T47D (cell line): ENCODE measurements around the gene TNRC18.
"Not testable (repeated sequence)": the region's sequence is repeated elsewhere in the genome, so short reads cannot be mapped to it uniquely, and the experiment has no call there.

Experiments
- DNase-seq, 2 experiments: peaks; one replicate each; pipeline versions ENCODE4 v3.0.0 to v3.0.0-alpha.2; 2011 to 2012; ENCODE audit warnings: low read depth in 1 of 2, low spot score in 1 of 2
- JUND ChIP-seq: IDR thresholded peaks from 2 replicates; pipeline ENCODE4 v1.6.1; 2012; ENCODE audit warnings: low read depth
- in situ Hi-C: cut with HindIII; loops from 2 replicates; pipeline ENCODE4 v1.10.0; 2016; ENCODE audit warnings: low sequenced_read_pairs, low pct_unique_long_range_greater_than_20kb

TNRC18 gene

DNA sequence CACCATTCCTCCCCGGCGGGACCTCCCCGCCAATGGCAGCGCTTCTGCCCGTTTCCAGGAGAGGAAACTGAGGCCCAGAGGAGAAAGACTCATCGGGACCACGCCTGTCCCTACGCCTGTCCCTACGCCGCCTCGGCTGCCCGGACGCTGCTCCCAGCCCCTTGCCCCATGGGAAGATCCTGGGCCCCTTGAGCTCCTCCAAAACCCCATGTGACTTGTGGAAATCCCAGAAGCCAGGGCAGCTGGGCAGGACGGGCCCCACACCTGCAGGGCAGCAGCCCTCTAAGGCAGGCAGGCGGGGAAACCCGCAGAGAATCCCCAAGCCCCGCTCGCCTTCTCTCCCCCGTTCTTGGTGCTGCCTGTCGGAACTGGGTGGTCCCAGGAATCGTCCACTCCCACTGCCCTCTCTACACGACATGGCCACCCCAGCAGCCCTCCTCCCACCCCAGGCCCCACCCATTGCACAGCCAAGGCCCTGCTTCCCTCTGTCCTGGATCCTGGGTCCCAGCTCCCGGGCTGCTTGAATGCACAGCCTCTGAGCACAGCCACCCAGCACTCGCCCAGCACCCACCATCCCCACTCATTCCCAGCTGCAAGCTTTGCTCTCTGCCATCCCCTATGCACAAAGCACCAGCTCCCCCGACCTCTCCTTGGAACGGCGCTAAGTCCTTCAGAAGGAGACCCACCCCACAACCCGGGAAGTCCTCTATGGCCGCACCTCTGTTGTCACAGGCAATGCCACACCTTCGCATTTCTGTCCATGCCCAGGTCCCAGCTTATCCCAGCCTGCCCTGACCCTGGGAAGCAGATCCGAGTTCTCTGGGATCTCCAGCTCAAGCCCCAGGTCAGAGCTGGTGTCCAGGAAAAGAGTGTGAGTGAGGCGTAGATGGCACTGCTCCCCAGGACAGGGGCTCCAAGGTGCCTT, 90.3 kb downstream of the TNRC18 start:
- DNase-seq, result no peak
- TF ChIP-seq JUND, result no peak
- in situ Hi-C loops, result no loop called here

DNA sequence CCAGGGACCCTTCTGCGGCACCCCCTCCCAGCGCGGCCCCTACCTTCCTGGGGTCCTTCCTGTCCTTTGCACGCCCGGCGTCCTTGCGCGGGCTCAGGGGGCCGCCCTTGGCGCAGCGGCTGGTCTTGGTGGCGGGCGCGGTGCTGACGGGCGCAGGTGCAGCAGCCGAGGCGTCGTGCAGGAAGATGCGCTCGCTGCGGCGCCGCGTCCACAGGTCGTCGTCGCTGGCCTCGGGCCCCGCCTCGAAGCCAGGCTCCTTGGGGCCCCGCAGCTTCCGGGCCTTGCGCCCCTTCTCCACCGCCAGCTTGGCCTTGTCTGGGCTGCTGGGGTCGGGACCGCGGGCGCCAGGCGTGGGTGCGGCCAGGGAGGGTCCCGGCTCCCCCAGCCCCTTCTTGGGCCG, 91.1 kb downstream of the TNRC18 start:
- TF ChIP-seq JUND, result no peak
- DNase-seq, result no peak
- in situ Hi-C loops, result no loop called here

DNA sequence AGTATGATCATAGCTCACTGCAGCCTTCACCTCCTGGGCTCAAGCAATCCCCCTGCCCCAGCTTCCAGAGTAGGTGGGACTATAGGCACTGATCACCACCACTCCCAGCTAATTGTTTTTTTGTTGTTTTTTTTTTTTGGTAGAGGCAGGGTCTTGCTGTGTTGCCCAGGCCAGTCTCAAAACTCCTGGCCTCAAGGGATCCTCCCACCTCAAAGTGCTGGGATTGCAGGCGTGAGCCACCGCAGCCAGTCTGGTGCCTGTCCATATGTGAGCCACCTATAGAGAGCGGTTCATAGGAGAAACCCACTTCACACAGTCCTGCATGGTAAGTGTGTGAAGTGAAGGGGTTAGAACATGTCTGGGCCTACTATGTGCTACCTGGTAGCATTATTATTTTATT, 93.3 kb downstream of the TNRC18 start:
- DNase-seq, result no peak
- TF ChIP-seq JUND, result no peak
- in situ Hi-C loops, result no loop called here

DNA sequence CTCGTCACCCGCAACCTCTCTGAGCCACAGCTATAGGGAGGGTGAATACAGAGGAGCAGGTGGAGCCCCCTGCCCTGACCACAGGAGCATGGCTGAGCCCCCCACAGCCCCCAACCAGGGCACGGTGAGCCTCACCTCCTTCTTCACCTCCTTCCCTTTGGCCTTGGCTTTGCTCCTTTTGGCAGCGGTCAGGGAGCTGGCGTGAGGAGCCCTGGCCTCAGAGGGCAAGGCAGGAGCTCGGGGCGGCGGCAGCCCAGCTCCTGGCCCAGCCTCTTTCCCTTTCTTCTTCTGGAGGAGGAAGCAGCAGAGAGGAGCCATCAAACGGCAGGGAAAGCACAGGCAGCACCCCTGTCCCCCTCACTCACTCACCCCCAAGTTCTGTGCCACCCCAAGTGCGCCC, 98.7 kb downstream of the TNRC18 start:
- no peak for TF ChIP-seq JUND
- in situ Hi-C loops, result no loop called here
- DNase-seq, result no peak

DNA sequence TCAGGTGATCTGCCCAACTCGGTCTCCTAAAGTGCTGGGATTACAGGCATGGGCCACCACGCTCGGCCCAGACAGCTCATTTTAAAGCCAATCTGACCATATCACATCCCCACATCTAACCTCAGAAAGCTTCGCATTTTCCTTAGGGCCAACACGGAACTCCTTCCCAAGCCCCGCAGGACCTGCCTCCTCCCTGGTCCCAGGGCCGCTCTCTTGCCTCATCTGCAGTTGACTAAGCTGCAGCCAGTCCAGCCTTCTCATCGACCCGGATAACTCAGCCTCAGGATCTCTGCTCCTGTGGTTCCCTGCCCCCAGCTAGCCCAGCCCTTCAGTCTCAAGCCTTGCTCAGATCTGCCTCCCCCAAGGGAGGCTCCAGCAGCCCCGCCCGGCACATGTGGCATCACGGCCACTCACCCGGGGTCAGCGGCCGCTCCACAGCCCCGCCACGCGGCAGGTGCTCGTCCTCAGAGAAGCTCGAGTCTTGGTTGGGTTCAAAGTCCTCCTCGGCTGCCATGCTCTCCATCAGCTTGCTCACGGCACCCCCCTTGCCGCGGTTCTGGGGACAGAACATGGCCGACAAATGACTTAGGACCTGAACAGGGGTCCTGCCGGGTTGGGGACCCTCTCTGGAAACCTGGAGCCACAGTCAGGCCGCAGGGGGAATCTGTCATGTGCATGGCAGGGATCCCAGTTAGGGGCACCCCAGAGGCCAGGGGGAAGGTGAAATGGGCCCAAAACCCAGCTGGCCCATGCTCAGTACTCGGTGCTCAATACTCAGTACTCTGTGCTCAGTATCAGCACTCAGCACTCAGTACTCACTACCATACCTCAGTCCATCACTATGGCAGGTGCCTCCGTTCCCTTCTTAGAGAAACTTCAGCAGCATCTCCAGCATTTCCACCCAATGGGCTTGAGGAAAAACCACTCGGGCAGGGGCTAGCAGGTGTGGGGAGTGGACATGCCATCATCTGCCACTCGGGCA, 99.5 kb downstream of the TNRC18 start:
- in situ Hi-C loops, result not testable (repeated sequence)

GRCh38 chr7:5322621-5323410, 100.8 kb downstream of the TNRC18 start:
- TF ChIP-seq JUND, result no peak
- DNase-seq, result no peak
- in situ Hi-C loops, result no loop called here

More for the DNA sequence above, 99.5 kb downstream of the TNRC18 start:
- DNase-seq, result not testable (repeated sequence)

DNA sequence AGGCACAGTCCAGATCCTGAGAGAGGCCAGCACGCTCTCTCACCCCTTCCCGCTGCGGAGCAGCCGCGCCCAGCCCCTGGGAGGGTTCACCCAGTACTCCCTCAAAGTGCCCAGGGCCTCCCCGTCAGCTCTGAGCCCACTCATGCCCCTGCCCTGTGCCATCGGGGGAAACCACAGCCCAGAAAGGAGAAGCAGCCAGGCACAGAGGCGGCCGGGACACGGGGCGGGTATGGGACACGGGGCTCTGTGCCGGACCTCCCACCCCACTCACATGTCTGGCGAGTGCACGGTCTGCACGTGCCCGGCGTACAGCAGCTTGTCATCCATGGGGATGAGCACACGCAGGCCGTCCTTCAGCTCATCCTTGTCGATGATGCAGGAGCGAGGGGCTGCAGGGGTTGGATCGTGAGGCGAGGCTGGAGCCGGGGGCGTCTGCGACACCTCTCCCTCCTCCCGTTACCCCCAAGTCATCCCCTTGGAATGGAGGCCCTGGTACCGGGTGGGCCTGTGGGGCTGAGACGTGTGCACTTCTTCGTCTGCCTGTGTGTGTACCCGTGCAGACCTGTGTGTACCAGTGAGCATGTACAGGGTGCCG, 102.7 kb downstream of the TNRC18 start:
- no peak for DNase-seq
- no peak for TF ChIP-seq JUND
- in situ Hi-C loops, result no loop called here

DNA sequence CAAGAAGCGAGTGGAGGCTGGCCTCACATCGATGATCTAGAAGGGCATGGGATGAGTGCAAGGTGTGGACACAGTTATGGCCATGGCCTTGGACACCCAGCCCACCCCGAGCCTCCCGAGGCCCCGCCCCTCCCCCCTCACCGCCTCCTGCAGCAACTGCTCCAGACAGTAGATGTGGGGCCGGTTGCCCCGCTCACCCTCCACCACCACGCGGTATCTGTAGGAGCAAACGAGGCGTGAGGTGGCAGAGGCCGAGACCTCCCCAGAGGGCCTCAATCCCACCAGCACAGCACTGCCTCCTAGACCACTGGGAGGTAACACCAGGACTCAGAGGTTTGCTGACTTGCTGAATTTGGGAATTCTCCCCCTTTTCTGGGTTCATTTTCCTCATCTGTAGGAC, 103.2 kb downstream of the TNRC18 start:
- no peak for TF ChIP-seq JUND
- in situ Hi-C loops, result no loop called here
- DNase-seq, result no peak

DNA sequence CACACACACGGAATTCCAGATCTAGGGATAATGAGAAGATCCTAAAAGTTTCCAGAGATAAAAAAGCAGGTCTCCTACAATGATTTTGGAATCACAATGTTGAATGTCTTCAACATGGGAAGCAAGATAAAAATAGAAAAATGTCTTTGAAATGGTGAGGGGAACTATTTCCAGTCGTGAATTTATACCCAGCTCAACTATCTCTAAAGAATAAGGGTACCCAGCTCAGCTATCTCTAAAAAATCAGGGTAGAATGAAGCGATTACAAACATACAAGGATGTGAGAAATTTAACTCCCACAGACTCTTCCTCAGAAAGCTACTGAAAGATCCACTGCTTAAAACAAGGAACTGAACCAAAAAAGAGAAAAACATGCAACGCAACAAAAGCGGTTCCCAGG, 105.0 kb downstream of the TNRC18 start:
- in situ Hi-C loops, DNase-seq: not testable (repeated sequence)

GRCh38 chr7:5315761-5316160, 107.9 kb downstream of the TNRC18 start:
- in situ Hi-C loops, result no loop called here
- TF ChIP-seq JUND, result no peak
- DNase-seq, result no peak

DNA sequence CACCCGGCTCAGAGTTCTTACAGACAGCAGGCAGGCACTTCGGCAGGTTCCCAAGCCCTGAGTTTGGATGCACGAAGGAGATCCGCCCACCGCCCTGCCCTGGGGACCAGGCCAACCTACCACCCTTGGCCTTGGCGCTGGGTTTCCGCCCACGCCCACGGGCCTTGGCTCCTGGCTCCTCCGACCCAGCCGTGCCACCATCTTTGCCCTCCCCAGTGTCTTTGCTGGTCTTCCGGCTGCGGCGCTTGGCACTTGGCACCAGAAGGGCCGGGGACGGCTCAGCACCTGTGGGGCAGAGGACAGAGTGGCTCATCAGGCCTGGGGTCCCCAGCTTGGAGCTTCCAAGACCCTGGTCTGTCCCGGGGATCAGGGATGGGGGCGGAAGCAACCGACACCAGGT, 108.8 kb downstream of the TNRC18 start:
- no peak for DNase-seq
- in situ Hi-C loops, result no loop called here

GRCh38 chr7:5313076-5313885, 110.4 kb downstream of the TNRC18 start:
- DNase-seq, in situ Hi-C loops: not testable (repeated sequence)

More for the DNA sequence above, 108.8 kb downstream of the TNRC18 start:
- TF ChIP-seq JUND, result no peak

DNA sequence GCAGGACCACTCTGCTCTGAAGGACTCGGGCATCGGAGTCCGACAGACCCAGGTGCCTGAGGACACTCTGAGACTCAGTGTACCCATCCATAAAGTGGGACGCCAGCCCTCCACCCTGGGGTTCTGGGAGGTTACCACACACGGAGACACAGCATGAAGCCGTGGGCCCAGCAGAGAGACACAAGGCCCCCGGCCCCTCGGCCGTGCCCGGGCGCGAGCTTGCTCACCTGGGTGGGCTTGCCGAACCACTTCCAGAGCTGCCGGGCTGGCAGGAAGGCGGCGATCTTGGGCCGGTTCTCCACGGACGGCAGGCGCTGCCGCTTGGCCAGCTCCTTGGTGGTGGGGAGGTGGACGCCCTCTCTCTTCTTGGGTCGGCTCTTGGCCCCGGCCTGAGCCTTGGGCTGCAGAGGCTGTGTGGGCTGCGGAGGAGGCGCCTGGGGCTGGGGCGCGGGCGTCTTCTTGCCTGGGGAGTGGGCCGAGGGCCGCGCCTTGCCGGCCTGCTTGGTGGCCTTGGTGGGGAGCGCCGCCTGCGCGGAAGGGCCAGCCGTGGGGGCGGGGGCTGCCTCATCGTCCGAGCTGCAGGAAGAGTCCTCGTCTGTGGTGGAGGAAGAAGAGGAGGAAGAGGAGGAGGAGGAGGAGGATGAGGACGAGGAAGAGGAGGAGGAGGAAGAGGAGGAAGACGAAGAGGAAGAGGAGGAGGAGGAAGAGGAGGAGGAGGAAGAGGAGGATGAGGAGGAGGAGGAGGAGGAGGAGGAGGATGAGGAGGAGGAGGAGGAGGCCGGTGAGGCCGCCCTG, 111.2 kb downstream of the TNRC18 start:
- in situ Hi-C loops, DNase-seq: not testable (repeated sequence)
